Parathyroid adenoma (tissue), 2 donors: ENCODE data around the gene PAXX.

Experiments
- H2AFZ ChIP-seq: fragments of 300-600 bp; sonication (generic); one replicate; pipeline ENCODE4 v1.7.0; 2017; ENCODE audit warnings: antibody characterized with exemption, mild to moderate bottlenecking
- H3K27ac ChIP-seq: fragments of 300-600 bp; sonication (generic); one replicate; pipeline ENCODE4 v1.7.0; 2017
- H3K27me3 ChIP-seq: fragments of 300-600 bp; sonication (generic); one replicate; pipeline ENCODE4 v1.7.0; 2017; ENCODE audit warnings: low read length; ENCODE audit not compliant: control insufficient read depth, insufficient read depth
- H3K36me3 ChIP-seq: fragments of 300-600 bp; sonication (generic); one replicate; pipeline ENCODE4 v1.7.0; 2017; ENCODE audit warnings: low read length; ENCODE audit not compliant: control insufficient read depth, insufficient read depth
- H3K4me1 ChIP-seq: fragments of 300-600 bp; sonication (generic); one replicate; pipeline ENCODE4 v1.7.0; 2017; ENCODE audit warnings: control low read depth
- H3K4me2 ChIP-seq: fragments of 300-600 bp; sonication (generic); one replicate; pipeline ENCODE4 v1.7.0; 2017; ENCODE audit warnings: low read length
- H3K4me3 ChIP-seq: fragments of 300-600 bp; sonication (generic); one replicate; pipeline ENCODE4 v1.7.0; 2017; ENCODE audit warnings: low read depth, low read length
- H3K79me2 ChIP-seq: fragments of 300-600 bp; sonication (generic); one replicate; pipeline ENCODE4 v1.7.0; 2017; ENCODE audit warnings: control low read depth
- H3K9ac ChIP-seq: fragments of 300-600 bp; sonication (generic); one replicate; pipeline ENCODE4 v1.7.0; 2017; ENCODE audit warnings: mild to moderate bottlenecking
- H3K9me3 ChIP-seq: fragments of 300-600 bp; sonication (generic); one replicate; pipeline ENCODE4 v1.7.0; 2017; ENCODE audit warnings: low read length; ENCODE audit not compliant: control insufficient read depth
- TF ChIP-seq, protein P1 (sequence below): fragments of 300-600 bp; sonication (generic); IDR thresholded peaks from one replicate; pipeline ENCODE4 v1.7.0; 2017; ENCODE audit warnings: antibody characterized with exemption, mild to moderate bottlenecking
- donor health status: primary hyperparathyroidism.

The PAXX gene, protein sequence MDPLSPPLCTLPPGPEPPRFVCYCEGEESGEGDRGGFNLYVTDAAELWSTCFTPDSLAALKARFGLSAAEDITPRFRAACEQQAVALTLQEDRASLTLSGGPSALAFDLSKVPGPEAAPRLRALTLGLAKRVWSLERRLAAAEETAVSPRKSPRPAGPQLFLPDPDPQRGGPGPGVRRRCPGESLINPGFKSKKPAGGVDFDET

DNA sequence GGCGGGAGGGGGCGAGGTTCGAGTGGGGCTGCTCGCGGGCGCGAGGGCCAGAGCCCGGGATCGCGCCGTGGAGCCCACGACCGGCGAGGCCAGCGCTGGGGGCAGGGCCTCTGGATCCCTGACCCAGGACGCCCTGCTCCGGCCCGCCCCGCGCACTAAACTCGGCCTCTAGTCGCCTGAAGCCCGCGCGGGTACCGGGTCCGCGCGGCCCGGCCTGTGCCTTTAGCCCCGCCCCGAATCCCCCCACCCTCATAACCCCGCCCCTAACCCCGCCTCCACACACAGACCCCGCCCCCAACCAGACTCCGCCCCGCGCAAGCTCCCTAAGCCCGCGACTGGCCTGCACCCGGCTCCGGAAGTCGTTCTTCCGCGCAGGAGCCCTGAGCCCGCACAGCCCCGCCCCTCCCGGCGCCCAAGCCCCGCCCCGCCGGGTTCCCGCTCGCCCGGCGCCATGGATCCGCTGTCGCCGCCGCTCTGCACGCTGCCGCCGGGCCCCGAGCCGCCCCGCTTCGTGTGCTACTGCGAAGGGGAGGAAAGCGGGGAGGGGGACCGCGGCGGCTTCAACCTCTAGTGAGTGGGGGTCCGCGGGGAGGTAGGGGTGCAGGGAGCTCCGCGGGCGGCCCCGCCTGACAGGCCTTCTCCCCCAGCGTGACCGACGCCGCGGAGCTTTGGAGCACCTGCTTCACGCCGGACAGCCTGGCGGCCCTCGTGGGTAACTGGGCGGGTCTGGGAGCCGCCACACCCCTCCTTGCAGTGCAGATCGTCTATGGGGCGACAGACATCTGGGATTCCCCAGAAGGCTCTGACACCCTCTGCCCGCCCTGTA is at the start of gene PAXX:
TSS of gene PAXX (plus strand) at position 430 of the 826 bp plus-strand sequence. CDS start at position 452, 22 bp downstream.
- Histone ChIP-seq H3K4me1 (no peaks in the 10 kb centered on the region), H3K27me3 (no peaks in the 10 kb centered on the region), H3K9ac (no peak within 1 kb of the TSS), H3K9me3 (no peaks in the 10 kb centered on the region), H3K4me2 (peak within 1 kb of the TSS; percentile 98), H3K4me3 (peak within 1 kb of the TSS; percentile 79), H2AFZ (peak within 1 kb of the TSS; percentile 59), H3K27ac (peak within 1 kb of the TSS; percentile 49), H3K79me2 (no peaks in the 10 kb centered on the region), H3K36me3 (no peaks in the 10 kb centered on the region)
- TF ChIP-seq, protein P1, sequence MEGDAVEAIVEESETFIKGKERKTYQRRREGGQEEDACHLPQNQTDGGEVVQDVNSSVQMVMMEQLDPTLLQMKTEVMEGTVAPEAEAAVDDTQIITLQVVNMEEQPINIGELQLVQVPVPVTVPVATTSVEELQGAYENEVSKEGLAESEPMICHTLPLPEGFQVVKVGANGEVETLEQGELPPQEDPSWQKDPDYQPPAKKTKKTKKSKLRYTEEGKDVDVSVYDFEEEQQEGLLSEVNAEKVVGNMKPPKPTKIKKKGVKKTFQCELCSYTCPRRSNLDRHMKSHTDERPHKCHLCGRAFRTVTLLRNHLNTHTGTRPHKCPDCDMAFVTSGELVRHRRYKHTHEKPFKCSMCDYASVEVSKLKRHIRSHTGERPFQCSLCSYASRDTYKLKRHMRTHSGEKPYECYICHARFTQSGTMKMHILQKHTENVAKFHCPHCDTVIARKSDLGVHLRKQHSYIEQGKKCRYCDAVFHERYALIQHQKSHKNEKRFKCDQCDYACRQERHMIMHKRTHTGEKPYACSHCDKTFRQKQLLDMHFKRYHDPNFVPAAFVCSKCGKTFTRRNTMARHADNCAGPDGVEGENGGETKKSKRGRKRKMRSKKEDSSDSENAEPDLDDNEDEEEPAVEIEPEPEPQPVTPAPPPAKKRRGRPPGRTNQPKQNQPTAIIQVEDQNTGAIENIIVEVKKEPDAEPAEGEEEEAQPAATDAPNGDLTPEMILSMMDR: no peak

DNA sequence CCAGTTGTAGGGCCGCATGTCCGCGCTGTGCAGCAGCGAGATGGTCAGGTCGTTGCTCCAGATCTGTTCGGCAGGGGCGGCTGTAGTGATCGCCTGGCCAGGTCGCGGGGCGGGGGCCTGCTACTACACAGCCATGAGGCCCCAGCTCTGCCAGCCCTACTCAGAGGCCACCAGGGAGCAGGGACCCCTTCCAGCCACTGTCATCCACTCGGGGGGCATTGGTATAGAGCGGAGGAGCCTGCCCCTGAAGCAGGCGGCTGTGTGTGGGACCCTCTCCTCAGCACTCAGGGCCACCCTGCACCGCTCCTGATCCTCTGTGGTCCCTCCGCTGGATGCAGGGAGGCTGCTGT is 49.4 kb upstream of the PAXX start:
- Histone ChIP-seq H3K9ac (no peak overlapping the region), H3K4me1 (peaks cover 3% of the 10 kb centered on the region), H3K27me3 (no peaks in the 10 kb centered on the region), H3K9me3 (no peaks in the 10 kb centered on the region), H3K4me2 (no peak overlapping the region), H3K79me2 (no peaks in the 10 kb centered on the region), H3K4me3 (no peak overlapping the region), H3K36me3 (no peaks in the 10 kb centered on the region), H2AFZ (no peak overlapping the region), H3K27ac (no peak overlapping the region)
- TF ChIP-seq, protein P1: no peak

- no peaks in the 10 kb centered on the region for H3K79me2 ChIP-seq
- TF ChIP-seq, protein P1: no peak
- no peaks in the 10 kb centered on the region for H3K36me3 ChIP-seq
- H3K4me1 ChIP-seq: peaks cover 3% of the 10 kb centered on the region
- no peak overlapping the region for H3K9ac ChIP-seq
- H2AFZ ChIP-seq: peak overlapping the region; percentile 28
- H3K9me3 ChIP-seq: no peaks in the 10 kb centered on the region
- H3K4me3 ChIP-seq: peak overlapping the region; percentile 78
- H3K27me3 ChIP-seq: no peaks in the 10 kb centered on the region
- H3K27ac ChIP-seq: peak overlapping the region; percentile 19
- peak overlapping the region; percentile 83 for H3K4me2 ChIP-seq
These were observed 48.7 kb upstream of the PAXX start for GRCh38 chr9:136943291-136944211.

- Histone ChIP-seq H2AFZ (peak overlapping the region; percentile 28), H3K4me2 (peak overlapping the region; percentile 83), H3K79me2 (no peaks in the 10 kb centered on the region), H3K9me3 (no peaks in the 10 kb centered on the region), H3K27ac (no peak overlapping the region), H3K27me3 (no peaks in the 10 kb centered on the region), H3K9ac (no peak overlapping the region), H3K36me3 (no peaks in the 10 kb centered on the region), H3K4me3 (peak overlapping the region; percentile 78), H3K4me1 (peaks cover 3% of the 10 kb centered on the region)
- TF ChIP-seq, protein P1: no peak
These were observed 48.1 kb upstream of the PAXX start for GRCh38 chr9:136944212-136944518.
